ENCODE data around the gene SLC27A2.
A peak's percentile ranks its signal among the peaks of the same experiment; 100 is the strongest.

SLC27A2 gene

DNA sequence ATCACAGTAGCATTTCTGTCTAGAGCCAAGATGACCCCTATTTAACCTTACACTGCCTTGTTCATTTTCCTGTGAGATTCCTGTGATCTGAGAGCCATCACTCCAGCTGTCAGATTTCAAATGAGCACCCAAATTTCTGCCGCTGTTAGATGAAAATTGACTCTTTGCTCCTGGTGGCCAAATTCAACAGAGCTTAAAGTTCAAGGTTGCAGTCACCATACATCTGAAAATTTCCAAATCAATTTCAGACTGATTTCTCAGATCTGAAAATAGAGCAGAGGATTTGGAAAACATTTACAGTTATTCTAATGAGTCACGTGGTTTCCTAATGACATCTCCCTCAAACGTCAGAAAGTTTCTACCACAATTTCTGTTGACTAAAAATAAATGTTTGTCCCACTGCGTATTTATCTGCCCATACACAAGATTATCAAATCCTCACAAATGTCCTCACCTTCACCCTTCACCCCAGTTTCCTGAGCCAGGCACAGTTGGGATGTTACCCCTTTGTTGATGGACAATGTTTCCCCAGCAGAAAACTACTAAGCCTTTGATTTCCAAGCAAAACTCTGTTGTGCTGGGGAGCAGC is 67.1 kb downstream of the SLC27A2 start:
- H3K36me3 Mint-ChIP-seq (ENCODE audit: low read depth) = peaks cover 4% of the 10 kb centered on the region
- no peaks in the 10 kb centered on the region for H3K27me3 Mint-ChIP-seq (ENCODE audit: low read depth)
- H3K4me3 Mint-ChIP-seq = peak overlapping the region; percentile 33
- H3K27ac Mint-ChIP-seq = peak overlapping the region; percentile 85
- no peaks in the 10 kb centered on the region for H3K9me3 Mint-ChIP-seq
- H3K4me1 Mint-ChIP-seq (ENCODE audit: low read depth) = peaks cover 50% of the 10 kb centered on the region

DNA sequence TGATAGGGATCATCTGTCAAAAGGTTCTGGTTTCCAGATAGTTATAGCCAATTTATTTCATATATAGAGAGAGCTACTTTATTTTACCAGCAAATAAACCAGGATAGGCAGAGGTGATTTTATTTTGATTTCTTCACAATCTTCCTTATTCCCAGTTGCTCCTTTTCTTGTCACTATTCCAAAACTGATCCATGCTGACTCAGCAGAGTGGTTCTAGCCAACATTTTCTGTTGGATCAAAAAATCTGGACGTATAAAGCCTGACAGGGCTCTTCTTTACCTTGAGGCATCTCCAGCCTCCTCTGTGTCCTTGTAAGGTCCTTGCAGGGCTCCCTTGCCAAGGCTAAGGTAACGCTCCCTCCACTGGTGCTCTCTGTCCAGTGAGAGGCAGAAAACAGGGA is 67.7 kb downstream of the SLC27A2 start:
- no peak overlapping the region for H3K4me3 Mint-ChIP-seq
- H3K4me1 Mint-ChIP-seq (ENCODE audit: low read depth) = peaks cover 52% of the 10 kb centered on the region
- no peaks in the 10 kb centered on the region for H3K27me3 Mint-ChIP-seq (ENCODE audit: low read depth)
- H3K9me3 Mint-ChIP-seq = no peaks in the 10 kb centered on the region
- H3K27ac Mint-ChIP-seq = peak overlapping the region; percentile 85
- H3K36me3 Mint-ChIP-seq (ENCODE audit: low read depth) = peaks cover 3% of the 10 kb centered on the region

DNA sequence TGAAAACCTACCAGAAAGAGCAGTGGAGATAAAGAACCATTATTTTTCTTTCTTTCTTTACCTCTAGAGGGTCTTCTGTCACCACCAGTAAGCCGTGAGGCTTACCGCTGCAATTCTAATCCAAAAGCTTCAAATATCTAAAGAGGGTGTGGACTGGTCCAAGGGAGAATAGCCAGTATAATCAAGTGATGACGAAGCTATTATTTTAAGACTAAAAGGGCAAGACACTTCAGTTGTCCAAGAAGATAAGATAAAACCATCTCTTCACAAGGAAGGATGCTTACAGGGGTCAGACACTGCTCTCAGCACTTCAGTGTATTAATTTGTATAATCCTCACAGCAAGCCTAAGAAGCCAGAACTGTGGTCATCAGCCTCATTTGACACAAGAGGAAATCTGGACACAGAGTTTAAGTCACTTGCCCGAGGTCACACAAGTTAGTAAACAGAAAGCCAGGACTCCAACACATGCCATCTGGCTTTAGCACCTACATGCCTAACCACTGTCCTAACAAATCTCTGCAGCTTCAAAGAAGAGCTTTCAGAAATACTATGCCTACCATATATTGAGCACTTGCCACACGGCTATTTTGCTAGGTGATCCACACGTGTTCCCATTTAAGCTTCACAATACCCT is 68.9 kb downstream of the SLC27A2 start:
- Mint-ChIP-seq H3K4me1 (ENCODE audit: low read depth) (peaks cover 55% of the 10 kb centered on the region), H3K9me3 (no peaks in the 10 kb centered on the region), H3K36me3 (ENCODE audit: low read depth) (peaks cover 2% of the 10 kb centered on the region), H3K4me3 (no peak overlapping the region), H3K27ac (no peak overlapping the region), H3K27me3 (ENCODE audit: low read depth) (no peaks in the 10 kb centered on the region)

DNA sequence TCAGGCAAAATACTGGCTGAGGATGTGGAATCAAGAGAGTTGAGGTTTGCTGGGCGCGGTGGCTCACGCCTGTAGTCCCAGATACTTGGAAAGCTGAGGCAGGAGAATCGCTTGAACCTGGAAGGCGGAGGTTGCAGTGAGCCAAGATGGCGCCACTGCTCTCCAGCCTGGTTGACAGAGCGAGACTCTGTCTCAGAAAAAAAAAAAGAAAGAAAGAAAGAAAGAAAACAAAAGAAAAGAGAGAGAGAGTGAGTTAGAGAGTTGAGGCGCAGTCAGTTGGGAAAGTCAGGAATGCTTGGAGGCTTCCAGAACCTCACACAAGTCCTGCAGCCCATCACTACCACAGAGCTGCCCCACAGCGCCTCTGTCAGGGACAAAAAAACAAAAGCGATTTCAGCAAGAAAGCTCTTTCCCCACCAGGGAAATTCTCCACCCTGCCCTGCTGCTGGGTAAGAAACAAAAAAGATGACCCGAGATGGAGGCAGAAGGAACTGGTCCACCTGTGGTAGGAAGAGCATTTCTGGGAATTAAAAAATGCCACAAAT is 69.7 kb downstream of the SLC27A2 start:
- Mint-ChIP-seq H3K9me3 (no peaks in the 10 kb centered on the region), H3K27ac (no peak overlapping the region), H3K4me3 (no peak overlapping the region), H3K27me3 (ENCODE audit: low read depth) (no peaks in the 10 kb centered on the region), H3K4me1 (ENCODE audit: low read depth) (peaks cover 54% of the 10 kb centered on the region), H3K36me3 (ENCODE audit: low read depth) (peaks cover 5% of the 10 kb centered on the region)

DNA sequence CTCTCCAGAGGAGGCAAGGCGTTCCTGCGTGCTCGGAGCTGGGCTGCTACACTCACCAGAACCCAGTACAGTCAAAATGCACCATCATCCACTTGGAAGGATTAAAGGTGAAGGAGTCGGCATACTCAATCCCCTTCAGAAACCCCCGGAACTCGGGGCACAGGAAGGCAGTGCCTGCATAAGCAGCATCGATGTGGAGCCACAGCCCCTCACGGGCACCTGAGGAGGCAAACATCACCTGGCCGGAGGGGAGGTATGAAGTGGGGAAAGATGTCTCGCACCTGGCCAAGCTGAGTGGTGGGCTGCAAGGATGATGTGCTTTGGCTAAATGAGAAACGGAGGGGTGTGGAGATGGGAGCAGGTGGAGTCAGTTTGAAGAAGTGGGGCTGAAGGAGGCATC is 70.6 kb downstream of the SLC27A2 start:
- peaks cover 51% of the 10 kb centered on the region for H3K4me1 Mint-ChIP-seq (ENCODE audit: low read depth)

DNA sequence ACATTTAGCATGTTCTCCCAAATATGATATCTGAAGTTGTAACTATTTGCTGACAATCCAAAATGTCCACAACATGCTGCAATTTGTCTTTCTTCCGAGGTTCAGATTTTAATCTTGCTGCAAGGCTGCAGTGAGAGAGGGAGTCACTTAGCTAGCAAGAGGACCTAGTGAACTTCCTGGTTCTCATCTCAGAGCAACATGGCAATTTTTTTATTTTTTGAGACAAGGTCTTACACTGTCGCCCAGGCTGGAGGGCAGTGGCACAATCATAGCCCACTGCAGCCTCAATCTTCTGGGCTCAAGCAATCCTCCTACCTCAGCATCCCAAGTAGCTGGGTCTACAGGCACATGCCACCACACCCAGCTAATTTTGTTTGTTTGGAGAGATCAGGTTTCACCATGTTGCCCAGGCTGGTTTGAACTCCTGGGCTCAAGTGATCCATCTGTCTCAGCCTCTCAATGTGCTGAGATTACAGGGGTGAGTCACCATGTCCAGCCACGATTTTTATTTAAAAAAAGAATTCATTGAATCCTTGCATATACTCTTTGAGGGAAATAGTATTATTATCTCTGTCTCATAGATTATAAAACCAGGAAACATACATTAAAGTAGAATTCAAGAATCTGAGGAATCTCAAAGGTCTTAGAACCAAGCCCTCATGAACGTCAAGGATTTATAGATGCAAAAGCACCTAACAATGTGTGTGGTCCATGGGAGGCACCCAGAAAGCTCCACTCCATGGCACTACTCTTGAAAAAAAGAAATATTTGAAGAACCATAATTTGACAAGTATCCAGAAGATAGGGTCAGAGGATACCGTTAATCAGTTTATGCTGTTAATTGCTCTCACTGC is 74.4 kb downstream of the SLC27A2 start:
- Mint-ChIP-seq H3K4me3 (no peak overlapping the region), H3K27me3 (ENCODE audit: low read depth) (no peaks in the 10 kb centered on the region), H3K36me3 (ENCODE audit: low read depth) (peaks cover 5% of the 10 kb centered on the region), H3K9me3 (no peaks in the 10 kb centered on the region), H3K4me1 (ENCODE audit: low read depth) (peaks cover 50% of the 10 kb centered on the region), H3K27ac (no peak overlapping the region)

More for the DNA sequence above, 70.6 kb downstream of the SLC27A2 start:
- Mint-ChIP-seq H3K36me3 (ENCODE audit: low read depth) (peaks cover 5% of the 10 kb centered on the region), H3K4me3 (no peak overlapping the region), H3K9me3 (no peaks in the 10 kb centered on the region), H3K27ac (no peak overlapping the region), H3K27me3 (ENCODE audit: low read depth) (no peaks in the 10 kb centered on the region)

DNA sequence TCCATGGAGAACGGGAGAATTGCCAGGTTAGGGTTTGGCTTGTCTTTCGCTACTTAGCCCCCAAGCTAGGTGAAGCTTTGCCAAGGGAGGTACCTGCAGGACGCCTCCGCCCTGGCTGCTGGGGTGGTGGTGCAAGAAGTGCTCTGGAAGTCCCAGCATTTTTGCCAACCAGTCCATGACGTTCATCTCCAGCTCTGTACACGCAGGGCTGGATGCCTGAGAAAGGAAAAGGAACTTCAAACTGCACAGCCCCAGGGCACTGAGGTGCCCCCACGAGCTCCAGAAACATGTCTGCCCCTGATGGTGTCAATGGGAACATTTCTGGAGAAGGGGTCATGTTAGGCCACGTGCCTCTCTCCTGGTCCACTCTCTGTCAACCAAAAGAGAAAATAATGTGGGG is 75.3 kb downstream of the SLC27A2 start:
- H3K4me1 Mint-ChIP-seq (ENCODE audit: low read depth) = peaks cover 53% of the 10 kb centered on the region
- no peak overlapping the region for H3K27ac Mint-ChIP-seq
- no peaks in the 10 kb centered on the region for H3K27me3 Mint-ChIP-seq (ENCODE audit: low read depth)
- H3K9me3 Mint-ChIP-seq = no peaks in the 10 kb centered on the region
- H3K4me3 Mint-ChIP-seq = no peak overlapping the region
- H3K36me3 Mint-ChIP-seq (ENCODE audit: low read depth) = peaks cover 5% of the 10 kb centered on the region

DNA sequence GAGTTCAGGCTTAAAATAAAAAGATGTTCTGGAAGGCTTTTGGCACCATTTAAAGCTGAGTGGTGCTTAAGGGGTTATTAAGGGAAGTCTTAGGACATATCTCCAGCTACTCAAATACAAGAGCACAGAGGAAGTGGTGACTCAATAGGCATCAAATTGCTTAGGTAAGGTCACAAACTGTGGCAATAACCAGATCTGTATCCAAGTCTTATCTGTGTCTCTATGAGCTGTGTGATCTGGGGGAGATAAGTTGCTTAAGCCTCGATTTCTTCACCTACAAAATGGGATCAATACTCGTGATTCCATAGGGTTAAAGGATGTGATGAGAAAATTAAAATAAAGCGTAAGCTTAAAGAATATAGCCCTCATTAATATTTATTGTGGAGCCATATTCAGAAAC is 75.9 kb downstream of the SLC27A2 start:
- Mint-ChIP-seq H3K27me3 (ENCODE audit: low read depth) (no peaks in the 10 kb centered on the region), H3K9me3 (no peaks in the 10 kb centered on the region), H3K4me3 (no peak overlapping the region), H3K36me3 (ENCODE audit: low read depth) (peaks cover 5% of the 10 kb centered on the region), H3K4me1 (ENCODE audit: low read depth) (peaks cover 56% of the 10 kb centered on the region), H3K27ac (peak overlapping the region; percentile 69)

DNA sequence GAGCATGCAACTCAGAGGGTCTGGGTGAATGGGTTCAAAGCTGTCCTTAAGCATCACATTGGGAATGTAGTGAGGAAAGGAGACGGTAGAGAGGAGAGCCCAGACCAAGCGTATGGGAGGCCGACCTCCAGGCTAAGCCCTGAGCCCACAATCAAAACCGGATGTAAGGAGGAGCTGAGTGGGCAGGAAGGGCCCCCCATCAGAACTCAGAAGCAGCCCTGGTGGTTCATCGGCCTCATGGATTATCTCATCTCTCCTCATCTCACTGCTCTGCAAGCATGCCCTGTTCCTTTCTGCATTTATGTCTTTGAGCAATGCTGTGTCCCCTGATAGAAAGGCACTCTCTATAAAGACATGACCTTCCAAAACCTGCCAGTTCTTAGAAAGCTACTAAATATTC is 77.3 kb downstream of the SLC27A2 start:
- no peaks in the 10 kb centered on the region for H3K9me3 Mint-ChIP-seq
- H3K27me3 Mint-ChIP-seq (ENCODE audit: low read depth) = no peaks in the 10 kb centered on the region
- H3K4me1 Mint-ChIP-seq (ENCODE audit: low read depth) = peaks cover 59% of the 10 kb centered on the region
- H3K4me3 Mint-ChIP-seq = peak overlapping the region; percentile 14
- H3K27ac Mint-ChIP-seq = peak overlapping the region; percentile 92
- peaks cover 5% of the 10 kb centered on the region for H3K36me3 Mint-ChIP-seq (ENCODE audit: low read depth)

DNA sequence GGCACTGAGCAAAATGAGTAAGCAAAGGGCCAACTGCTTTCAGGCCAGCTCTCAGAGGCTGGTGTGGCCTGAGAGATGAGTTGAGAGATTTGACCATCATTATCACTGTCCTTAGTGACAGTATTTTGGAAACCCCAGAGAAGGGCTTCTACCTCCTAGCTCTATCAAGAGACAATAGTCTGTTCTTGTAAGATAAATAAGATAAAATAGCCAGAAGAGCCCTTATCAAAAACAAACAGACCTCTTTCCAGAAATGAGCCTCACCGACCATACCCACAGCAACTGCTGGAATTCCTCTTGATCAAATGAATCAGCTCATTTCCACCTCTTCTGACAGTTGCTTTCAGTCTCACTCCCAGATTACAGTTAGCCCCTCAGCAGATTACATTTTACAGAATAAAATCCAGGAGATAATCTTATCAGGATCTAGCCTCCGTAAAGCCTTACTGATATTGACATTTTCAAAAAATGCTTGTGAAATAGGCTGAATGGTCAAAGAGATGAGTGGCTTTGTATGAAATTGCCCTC is 79.0 kb downstream of the SLC27A2 start:
- Mint-ChIP-seq H3K36me3 (ENCODE audit: low read depth) (peaks cover 2% of the 10 kb centered on the region), H3K9me3 (no peaks in the 10 kb centered on the region), H3K4me3 (peak overlapping the region; percentile 29), H3K27me3 (ENCODE audit: low read depth) (no peaks in the 10 kb centered on the region), H3K27ac (peak overlapping the region; percentile 92), H3K4me1 (ENCODE audit: low read depth) (peaks cover 56% of the 10 kb centered on the region)

DNA sequence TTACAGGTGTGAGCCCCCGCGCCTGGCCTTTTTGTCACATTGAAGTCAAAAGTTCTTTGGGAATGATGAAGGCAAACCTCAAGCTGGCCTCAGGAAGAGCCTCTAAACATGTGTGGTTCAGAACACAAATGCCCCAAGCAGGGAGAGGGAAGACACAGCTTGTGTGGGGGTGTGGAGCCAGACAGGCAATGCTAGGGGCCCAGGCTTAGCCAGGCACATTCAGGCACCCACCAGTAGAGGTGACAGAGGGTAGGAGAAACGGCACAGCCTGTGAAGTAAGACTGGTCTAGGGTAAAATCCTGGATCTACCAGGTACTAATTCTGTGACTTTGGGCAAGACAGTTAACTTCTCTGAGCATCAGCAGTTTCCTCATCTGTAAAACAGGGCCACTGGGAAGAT is 80.0 kb downstream of the SLC27A2 start:
- no peak overlapping the region for H3K4me3 Mint-ChIP-seq
- peaks cover 1% of the 10 kb centered on the region for H3K36me3 Mint-ChIP-seq (ENCODE audit: low read depth)
- peaks cover 2% of the 10 kb centered on the region for H3K9me3 Mint-ChIP-seq
- H3K27ac Mint-ChIP-seq = peak overlapping the region; percentile 92
- no peaks in the 10 kb centered on the region for H3K27me3 Mint-ChIP-seq (ENCODE audit: low read depth)
- peaks cover 51% of the 10 kb centered on the region for H3K4me1 Mint-ChIP-seq (ENCODE audit: low read depth)

DNA sequence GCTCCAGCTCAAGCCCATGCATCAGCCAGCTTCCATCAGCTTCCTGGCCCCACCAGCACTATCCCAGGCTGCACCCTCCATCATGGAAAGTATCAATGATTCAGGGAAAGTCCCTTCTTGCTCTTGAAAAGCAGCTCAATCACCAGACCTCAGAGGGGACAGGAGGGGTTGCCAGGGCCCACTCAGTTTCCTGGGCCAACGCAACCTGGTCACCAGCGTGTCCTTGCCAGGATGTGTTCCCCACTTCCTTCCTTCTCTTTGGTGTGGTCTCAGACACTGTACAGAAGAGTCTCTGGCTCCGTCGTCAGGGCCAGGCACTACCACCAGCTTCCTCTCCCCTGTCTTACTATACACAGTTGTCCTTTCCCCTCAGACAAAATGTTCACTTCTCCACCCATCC is 80.5 kb downstream of the SLC27A2 start:
- Mint-ChIP-seq H3K9me3 (peaks cover 6% of the 10 kb centered on the region), H3K36me3 (ENCODE audit: low read depth) (peaks cover 4% of the 10 kb centered on the region), H3K27ac (peak overlapping the region; percentile 92), H3K4me3 (peak overlapping the region; percentile 25), H3K4me1 (ENCODE audit: low read depth) (peaks cover 49% of the 10 kb centered on the region), H3K27me3 (ENCODE audit: low read depth) (no peaks in the 10 kb centered on the region)

DNA sequence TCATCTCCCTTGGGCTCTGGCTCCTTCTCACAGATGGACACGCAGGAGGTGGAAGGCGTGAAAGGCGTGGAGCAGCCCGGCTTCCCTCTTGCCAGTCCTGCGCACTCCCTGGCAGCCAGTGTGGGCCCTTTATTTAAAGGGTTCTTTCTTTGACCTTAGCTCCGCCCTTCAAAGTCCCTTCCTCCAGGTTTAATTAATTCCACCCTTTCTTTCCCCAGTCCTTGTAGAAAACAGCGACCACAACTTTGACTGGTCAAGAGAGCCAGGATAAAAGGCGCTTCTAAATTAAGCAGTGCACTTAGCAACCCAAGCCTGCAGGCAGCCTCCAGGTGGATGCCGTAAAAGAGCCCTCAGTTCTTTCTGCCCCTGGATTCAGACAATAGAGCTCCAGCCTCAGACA is 83.6 kb downstream of the SLC27A2 start, which contains the start of gene HDC:
HDC (minus strand) TSS at position 107 of the 400 bp plus-strand sequence; CDS start at position 4, 103 bp downstream.
- Mint-ChIP-seq H3K36me3 (ENCODE audit: low read depth) (peaks cover 5% of the 10 kb centered on the region), H3K4me3 (no peak within 1 kb of the TSS), H3K9me3 (peaks cover 6% of the 10 kb centered on the region), H3K27me3 (ENCODE audit: low read depth) (no peaks in the 10 kb centered on the region), H3K27ac (peak within 1 kb of the TSS; percentile 47), H3K4me1 (ENCODE audit: low read depth) (peaks cover 30% of the 10 kb centered on the region)

DNA sequence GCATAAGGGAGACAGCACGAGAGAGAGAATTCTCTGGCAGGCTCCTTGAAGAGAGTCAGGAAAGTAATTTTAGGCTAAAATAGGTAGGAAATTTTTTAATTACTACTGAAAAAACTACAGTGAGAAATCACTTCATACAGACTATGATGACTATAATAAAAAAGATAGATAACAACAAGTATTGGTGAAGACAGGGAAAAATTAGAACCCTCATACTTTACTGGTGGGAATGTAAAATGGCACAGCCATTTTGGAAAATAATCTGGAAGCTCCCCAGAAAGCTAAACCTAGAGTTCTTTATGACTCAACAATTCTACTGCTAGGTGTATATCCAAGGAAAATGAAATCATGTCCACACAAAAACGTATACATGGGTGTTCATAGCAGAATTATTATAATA is 85.6 kb downstream of the SLC27A2 start:
- Mint-ChIP-seq H3K4me1 (ENCODE audit: low read depth) (peaks cover 14% of the 10 kb centered on the region), H3K27ac (no peak overlapping the region), H3K9me3 (peaks cover 6% of the 10 kb centered on the region), H3K27me3 (ENCODE audit: low read depth) (no peaks in the 10 kb centered on the region), H3K4me3 (no peak overlapping the region), H3K36me3 (ENCODE audit: low read depth) (peaks cover 5% of the 10 kb centered on the region)
